Measurements from ENCODE around the gene KREMEN2. TPM values are rescaled to one million over a fixed set of nuclear protein-coding genes. Genes with fewer than 3 reads are reported as not detected.
A peak's percentile ranks its signal among the peaks of the same experiment; 100 is the strongest.

KREMEN2 gene
- total RNA-seq, 3 donors from 2014 or later: 0.22 to 1.7 (median 1.3) TPM

DNA sequence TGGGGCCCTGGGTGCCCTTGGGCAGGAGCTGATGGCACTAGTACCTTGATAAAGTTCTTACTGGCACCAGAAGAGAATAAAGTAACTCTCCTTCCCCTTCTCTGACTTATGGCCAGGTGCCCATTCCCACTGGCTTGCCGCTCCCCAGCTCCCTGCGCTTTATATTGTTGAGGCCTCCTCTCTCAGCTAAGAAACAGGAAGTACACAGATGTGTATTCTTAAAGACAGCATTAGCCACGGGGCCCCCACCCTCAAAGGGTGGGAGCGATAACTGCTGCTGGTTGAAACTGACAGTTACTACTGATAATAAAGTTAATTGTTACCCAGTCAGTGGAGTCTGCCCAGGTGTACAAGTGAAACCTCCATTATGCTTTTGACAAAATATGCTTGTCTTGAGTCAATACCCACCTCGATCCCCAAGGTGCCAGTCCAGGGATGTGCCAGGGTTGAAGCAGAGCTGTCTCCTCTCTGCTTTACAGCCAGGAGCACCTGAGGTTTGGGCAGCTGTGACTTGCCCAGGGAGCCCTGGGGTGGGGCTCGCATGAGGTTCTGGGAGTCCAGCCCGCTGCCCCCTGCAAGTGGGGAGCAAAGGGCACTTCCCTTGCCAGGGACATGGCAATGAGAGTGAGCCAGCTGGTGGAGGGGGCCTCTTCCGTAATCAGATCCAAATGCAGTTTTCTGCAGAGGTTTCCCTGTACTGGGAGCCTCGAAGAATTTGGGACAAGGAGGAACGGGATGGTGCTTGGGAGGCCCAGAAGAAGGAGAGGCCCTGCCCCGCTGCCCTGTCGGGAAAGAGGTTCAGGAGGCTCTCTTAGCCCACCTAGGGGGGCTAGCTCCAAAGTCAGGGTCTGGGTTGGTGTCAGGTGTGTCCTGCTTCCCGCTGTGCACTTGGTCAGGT, 43.2 kb downstream of the KREMEN2 start:
- intact Hi-C loops (cut with DNase I, micrococcal nuclease): no loop called here
- no peak overlapping the region for H3K4me3 ChIP-seq
- ATAC-seq: peak; percentile 63
- no peaks in the 10 kb centered on the region for H3K9me3 ChIP-seq
- TF ChIP-seq, protein P1, sequence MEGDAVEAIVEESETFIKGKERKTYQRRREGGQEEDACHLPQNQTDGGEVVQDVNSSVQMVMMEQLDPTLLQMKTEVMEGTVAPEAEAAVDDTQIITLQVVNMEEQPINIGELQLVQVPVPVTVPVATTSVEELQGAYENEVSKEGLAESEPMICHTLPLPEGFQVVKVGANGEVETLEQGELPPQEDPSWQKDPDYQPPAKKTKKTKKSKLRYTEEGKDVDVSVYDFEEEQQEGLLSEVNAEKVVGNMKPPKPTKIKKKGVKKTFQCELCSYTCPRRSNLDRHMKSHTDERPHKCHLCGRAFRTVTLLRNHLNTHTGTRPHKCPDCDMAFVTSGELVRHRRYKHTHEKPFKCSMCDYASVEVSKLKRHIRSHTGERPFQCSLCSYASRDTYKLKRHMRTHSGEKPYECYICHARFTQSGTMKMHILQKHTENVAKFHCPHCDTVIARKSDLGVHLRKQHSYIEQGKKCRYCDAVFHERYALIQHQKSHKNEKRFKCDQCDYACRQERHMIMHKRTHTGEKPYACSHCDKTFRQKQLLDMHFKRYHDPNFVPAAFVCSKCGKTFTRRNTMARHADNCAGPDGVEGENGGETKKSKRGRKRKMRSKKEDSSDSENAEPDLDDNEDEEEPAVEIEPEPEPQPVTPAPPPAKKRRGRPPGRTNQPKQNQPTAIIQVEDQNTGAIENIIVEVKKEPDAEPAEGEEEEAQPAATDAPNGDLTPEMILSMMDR (IDR thresholded peaks at IDR 0.05): no peak
- H3K4me1 ChIP-seq (ENCODE audit: low read depth): peaks cover 38% of the 10 kb centered on the region
- no peaks in the 10 kb centered on the region for H3K36me3 ChIP-seq (ENCODE audit: low read depth)
- DNase-seq: peak; percentile 78 to 87 (median 84)

DNA sequence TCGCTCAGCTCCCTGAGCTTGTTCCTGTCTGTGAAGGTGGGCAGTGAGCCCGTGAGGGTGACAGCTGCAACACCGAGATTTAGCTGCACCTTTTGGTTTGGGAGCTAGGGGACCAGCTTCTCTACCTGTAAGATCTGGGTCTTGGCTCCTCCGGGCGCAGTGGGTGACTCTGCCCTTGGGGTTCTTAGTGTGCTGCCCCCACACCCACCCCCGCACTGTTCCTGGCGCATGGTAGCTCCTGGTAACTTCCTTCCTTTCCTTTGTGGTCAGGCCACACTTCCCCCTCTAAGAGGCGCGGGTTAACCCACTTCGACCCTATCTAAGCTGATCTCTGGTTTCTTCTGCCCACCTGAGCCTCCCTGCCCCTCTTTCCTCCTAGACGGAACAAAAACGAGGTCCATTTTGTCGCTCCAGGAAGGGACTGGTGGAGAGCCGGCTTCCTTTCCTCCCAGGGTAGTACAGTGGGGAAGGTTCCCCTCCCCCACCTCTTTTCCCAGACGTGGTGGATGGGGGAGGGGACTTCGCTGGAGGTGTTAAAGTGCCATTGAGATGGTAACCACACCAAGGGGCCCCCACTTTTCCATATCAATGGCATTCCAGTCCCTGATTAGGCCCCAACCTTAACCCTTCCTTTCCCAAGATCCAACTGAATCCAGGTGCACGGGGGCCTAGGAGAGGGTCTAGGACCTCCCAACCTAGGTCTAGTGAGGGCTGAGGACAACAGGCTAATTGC, 44.0 kb downstream of the KREMEN2 start:
- Histone ChIP-seq H3K36me3 (ENCODE audit: low read depth) (no peaks in the 10 kb centered on the region), H3K4me3 (no peak overlapping the region), H3K9me3 (no peaks in the 10 kb centered on the region), H3K4me1 (ENCODE audit: low read depth) (peaks cover 38% of the 10 kb centered on the region)
- DNase-seq: peak in 1 of 3 donors; percentile 55
- ATAC-seq: no peak
- intact Hi-C loops (cut with DNase I, micrococcal nuclease): no loop called here
- TF ChIP-seq, protein P1 (IDR thresholded peaks at IDR 0.05): no peak

DNA sequence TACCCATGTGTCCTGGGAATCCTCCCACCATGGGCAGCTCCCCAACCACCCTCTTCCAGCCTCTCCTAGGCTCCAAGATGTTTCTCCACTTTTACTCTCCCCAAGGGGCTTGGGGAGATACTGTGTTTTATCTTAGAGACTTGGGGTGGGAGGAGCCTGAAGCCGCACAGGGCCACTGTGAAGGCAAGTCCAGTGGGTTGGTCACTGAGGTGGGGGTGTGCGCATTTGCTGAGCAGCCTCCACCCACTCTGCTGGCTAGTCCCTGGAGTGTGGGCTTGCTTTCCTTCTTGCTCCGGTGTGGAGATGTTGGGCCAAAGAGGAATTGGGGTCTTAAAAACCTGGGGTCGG, 44.6 kb downstream of the KREMEN2 start:
- H3K4me3 ChIP-seq: no peak overlapping the region
- DNase-seq (no peak), ATAC-seq (no peak)
- intact Hi-C loops (cut with DNase I, micrococcal nuclease): no loop called here
- H3K9me3 ChIP-seq: no peaks in the 10 kb centered on the region
- TF ChIP-seq, protein P1 (IDR thresholded peaks at IDR 0.05): no peak
- H3K4me1 ChIP-seq (ENCODE audit: low read depth): peaks cover 36% of the 10 kb centered on the region
- no peaks in the 10 kb centered on the region for H3K36me3 ChIP-seq (ENCODE audit: low read depth)

DNA sequence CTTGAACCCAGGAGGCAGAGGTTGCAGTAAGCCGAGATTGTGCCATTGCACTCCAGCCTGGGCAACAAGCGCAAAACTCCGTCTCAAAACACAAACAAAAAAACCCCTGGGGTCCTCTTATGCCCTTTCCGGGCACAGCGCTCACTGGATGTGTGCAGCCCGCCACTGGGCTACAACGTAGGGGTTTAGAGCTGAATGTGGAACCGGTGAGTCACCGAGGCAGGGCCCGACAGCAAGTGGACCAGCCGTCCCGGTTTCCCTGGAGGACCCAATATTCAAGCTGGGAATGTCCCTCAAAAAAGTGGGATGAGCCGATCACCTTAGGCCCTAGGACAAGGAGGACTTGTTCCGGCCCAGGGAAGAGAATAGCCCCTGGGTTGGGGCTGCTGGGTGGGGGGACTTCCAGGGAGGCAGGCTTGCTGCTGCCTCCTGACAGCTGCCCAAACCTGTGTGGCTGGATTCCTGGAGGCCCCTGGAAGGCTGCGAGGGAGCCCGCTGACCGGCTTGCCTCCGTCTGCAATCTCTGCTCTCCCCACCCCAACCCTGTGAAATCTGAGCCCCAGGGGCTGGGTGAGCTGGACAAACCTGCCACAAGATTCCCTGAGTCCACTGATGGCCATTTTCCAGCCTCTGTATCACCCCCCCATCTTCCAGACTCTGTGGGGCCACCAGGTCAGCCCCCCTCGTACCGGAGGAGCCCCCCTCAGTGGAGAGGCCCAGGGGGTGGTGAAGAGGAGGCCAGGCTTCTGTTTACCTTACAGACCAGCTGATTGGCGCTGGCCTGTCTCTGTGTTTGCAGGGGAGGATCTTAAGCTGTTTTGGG, 45.7 kb downstream of the KREMEN2 start:
- DNase-seq (no peak), ATAC-seq (no peak)
- Histone ChIP-seq H3K4me1 (ENCODE audit: low read depth) (peaks cover 33% of the 10 kb centered on the region), H3K36me3 (ENCODE audit: low read depth) (no peaks in the 10 kb centered on the region), H3K9me3 (no peaks in the 10 kb centered on the region), H3K4me3 (no peak overlapping the region)
- TF ChIP-seq, protein P1 (IDR thresholded peaks at IDR 0.05): no peak
- intact Hi-C loops (cut with DNase I, micrococcal nuclease): no loop called here

DNA sequence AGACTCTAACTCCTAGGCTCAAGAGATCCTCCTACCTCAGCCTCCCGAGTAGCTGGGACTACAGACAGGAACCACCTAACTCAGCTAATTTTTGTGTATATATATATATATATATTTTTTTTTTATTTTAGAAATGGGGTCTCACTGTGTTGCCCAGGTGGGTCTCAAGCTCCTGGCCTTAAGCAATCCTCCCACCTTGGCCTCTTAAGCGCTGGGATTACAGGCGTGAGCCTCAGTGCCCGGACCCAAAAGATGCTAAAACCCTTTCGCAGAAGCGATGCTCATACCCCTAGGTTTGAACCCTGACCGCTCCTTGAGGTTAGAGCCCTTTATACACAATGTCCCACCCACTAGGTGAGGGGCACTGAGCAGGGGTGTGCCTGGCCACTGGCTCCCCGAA, 46.4 kb downstream of the KREMEN2 start:
- no peaks in the 10 kb centered on the region for H3K9me3 ChIP-seq
- ATAC-seq (no peak), DNase-seq (no peak)
- intact Hi-C loops (cut with DNase I, micrococcal nuclease): no loop called here
- H3K36me3 ChIP-seq (ENCODE audit: low read depth): no peaks in the 10 kb centered on the region
- TF ChIP-seq, protein P1 (IDR thresholded peaks at IDR 0.05): no peak
- no peak overlapping the region for H3K4me3 ChIP-seq
- peaks cover 29% of the 10 kb centered on the region for H3K4me1 ChIP-seq (ENCODE audit: low read depth)
